Fibroblast of lung (primary cell): ENCODE measurements around the gene GDF7.

Source experiments
- EZH2 ChIP-seq: IDR thresholded peaks from 2 replicates; pipeline ENCODE4 v1.5.1; 2012; ENCODE audit warnings: low read length, control low read depth, mild to moderate bottlenecking; ENCODE audit errors: missing control alignments
- TF ChIP-seq, protein P1 (sequence below), 2 donors: IDR thresholded peaks in 1 of 2; conservative IDR thresholded peaks in 1 of 2; 1 replicate in 1 of 2; 2 replicates in 1 of 2; pipeline ENCODE4 v1.5.1; 2011 to 2012; ENCODE audit warnings: low read length in 2 of 2, control low read depth in 1 of 2, inconsistent platforms in 1 of 2, low read depth in 1 of 2, mild to moderate bottlenecking in 1 of 2

DNA sequence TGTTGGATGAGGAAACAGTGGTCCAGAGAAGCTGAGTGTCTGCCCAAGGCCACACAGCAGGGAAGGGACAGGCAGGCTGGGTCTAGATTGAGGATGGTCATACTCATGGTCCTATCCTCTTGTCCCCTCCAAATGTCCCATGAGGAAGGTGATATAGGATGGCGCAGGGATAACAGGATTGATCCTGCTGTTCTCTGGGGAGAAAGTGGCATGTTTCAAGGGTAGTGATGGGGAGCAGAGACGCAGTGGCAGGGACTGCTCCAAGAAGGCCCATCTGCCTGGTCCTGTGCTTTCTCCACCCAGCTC, 40.6 kb upstream of the GDF7 start:
- TF ChIP-seq, protein P1, sequence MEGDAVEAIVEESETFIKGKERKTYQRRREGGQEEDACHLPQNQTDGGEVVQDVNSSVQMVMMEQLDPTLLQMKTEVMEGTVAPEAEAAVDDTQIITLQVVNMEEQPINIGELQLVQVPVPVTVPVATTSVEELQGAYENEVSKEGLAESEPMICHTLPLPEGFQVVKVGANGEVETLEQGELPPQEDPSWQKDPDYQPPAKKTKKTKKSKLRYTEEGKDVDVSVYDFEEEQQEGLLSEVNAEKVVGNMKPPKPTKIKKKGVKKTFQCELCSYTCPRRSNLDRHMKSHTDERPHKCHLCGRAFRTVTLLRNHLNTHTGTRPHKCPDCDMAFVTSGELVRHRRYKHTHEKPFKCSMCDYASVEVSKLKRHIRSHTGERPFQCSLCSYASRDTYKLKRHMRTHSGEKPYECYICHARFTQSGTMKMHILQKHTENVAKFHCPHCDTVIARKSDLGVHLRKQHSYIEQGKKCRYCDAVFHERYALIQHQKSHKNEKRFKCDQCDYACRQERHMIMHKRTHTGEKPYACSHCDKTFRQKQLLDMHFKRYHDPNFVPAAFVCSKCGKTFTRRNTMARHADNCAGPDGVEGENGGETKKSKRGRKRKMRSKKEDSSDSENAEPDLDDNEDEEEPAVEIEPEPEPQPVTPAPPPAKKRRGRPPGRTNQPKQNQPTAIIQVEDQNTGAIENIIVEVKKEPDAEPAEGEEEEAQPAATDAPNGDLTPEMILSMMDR (conservative IDR thresholded peaks at IDR 0.05 in 1 of 2, IDR thresholded peaks at IDR 0.05 in 1 of 2; ENCODE audit: low read depth in 1 of 2, low read length in 2 of 2) = no peak
- no peak for TF ChIP-seq EZH2
